Muscle layer of colon (tissue), 2 donors: Measurements from ENCODE around the gene EBF3.

Source experiments
- H3K27ac ChIP-seq: one replicate; pipeline ENCODE4 v1.7.0; 2013; ENCODE audit warnings: low read depth, mild to moderate bottlenecking, low read length, moderate library complexity
- H3K27me3 ChIP-seq, 2 donors: one replicate each; pipeline ENCODE4 v1.7.0; 2013; ENCODE audit warnings: low read length in 2 of 2, mild to moderate bottlenecking in 2 of 2; ENCODE audit not compliant: insufficient read depth in 2 of 2, control insufficient read depth in 1 of 2
- H3K36me3 ChIP-seq: one replicate; pipeline ENCODE4 v1.7.0; 2013; ENCODE audit warnings: mild to moderate bottlenecking, low read length; ENCODE audit not compliant: insufficient read depth
- H3K4me1 ChIP-seq: one replicate; pipeline ENCODE4 v1.7.0; 2013; ENCODE audit warnings: mild to moderate bottlenecking, low read length; ENCODE audit not compliant: insufficient read depth
- H3K4me3 ChIP-seq, 2 donors: one replicate each; pipeline ENCODE4 v1.7.0; 2013; ENCODE audit warnings: low read length in 2 of 2, low read depth in 1 of 2, mild to moderate bottlenecking in 1 of 2, moderate library complexity in 1 of 2
- H3K9ac ChIP-seq: one replicate; pipeline ENCODE4 v1.7.0; 2013; ENCODE audit warnings: low read length
- H3K9me3 ChIP-seq: one replicate; pipeline ENCODE4 v1.7.0; 2013; ENCODE audit warnings: mild to moderate bottlenecking, low read length
- donor health status: abdominal sarcoma.
- donor health status: Adenocarcinoma of cecum.

The EBF3 gene

DNA sequence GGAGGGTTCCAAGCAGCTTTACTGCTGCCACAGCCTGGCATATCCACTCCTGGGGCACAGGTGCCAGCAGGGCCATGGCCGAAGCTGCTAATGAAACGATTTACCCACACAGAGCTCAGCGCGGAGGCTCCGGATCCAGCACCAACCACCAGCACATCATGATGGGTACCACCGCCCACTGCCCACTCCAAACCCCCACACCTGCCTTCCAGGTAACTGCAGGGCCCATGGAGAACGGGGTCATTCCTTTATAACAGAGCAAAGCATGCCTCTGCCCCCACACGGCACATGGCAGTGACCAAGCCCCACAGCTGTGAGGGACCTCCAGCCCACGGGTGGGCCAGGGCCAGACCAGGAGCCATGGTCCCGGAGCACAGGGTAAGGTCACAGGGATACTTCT, 53.2 kb downstream of the EBF3 start:
- H3K4me3 ChIP-seq = no peak overlapping the region
- no peaks in the 10 kb centered on the region for H3K36me3 ChIP-seq
- H3K27me3 ChIP-seq = no peaks in the 10 kb centered on the region
- H3K9me3 ChIP-seq = no peaks in the 10 kb centered on the region
- no peak overlapping the region for H3K27ac ChIP-seq
- H3K9ac ChIP-seq = no peak overlapping the region
- no peaks in the 10 kb centered on the region for H3K4me1 ChIP-seq

DNA sequence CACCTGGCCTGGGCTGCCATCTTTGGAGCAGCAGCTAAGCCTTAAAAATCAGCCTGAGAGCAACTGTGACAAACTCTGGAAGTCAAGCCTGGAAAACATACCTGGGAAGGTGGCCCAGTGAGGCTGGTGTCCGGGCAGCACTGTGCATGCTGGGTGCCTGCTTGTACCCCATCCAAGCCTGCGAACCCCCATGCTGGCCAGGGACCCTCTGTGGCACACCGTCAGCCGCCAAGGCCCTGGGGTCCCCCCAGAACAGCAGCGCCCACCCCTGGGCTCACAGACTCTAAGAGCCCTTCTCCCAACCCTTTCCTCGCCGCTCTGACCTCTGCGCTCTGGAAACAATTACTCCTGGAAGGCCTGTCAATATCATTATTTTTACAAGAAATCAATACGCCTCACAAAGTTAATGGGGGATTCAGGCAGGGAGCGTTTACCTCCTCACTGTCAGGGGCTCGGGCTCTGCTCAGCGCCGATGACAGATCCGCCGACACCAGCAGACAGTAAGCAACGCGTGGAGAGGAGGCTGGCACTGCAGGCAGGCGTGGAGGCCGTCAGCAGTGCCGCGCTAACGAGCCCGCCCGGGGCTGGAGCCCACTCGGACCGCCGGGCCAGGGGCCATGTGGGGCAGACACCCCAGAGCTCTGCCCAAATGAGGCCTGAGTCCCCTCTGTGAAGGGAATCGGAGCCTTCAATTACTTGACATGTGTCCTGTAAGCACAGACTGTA, 54.4 kb downstream of the EBF3 start:
- Histone ChIP-seq H3K9ac (no peak overlapping the region), H3K9me3 (no peaks in the 10 kb centered on the region), H3K4me1 (no peaks in the 10 kb centered on the region), H3K4me3 (no peak overlapping the region), H3K36me3 (no peaks in the 10 kb centered on the region), H3K27me3 (no peaks in the 10 kb centered on the region), H3K27ac (no peak overlapping the region)

DNA sequence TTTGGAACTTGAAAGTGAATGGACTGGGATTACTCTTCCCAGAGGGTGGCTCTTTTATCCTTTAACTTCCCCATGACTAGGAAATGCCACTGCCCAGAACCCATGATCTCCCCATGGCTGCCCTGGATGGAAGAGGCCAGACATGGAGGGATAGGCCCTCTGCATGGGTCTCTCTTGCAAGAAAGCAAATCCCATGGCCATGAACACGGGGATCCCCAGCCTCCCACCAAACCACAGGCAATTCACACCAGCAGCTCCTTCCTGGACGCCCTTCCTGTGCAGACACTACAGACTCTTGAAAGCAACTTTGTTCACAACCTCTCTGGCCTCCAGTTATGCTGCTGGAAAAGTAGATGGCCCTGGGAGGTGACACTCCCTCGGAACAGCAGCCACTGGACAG, 55.0 kb downstream of the EBF3 start:
- Histone ChIP-seq H3K9ac (no peak overlapping the region), H3K27me3 (no peaks in the 10 kb centered on the region), H3K36me3 (no peaks in the 10 kb centered on the region), H3K4me1 (no peaks in the 10 kb centered on the region), H3K9me3 (no peaks in the 10 kb centered on the region), H3K27ac (no peak overlapping the region), H3K4me3 (no peak overlapping the region)

DNA sequence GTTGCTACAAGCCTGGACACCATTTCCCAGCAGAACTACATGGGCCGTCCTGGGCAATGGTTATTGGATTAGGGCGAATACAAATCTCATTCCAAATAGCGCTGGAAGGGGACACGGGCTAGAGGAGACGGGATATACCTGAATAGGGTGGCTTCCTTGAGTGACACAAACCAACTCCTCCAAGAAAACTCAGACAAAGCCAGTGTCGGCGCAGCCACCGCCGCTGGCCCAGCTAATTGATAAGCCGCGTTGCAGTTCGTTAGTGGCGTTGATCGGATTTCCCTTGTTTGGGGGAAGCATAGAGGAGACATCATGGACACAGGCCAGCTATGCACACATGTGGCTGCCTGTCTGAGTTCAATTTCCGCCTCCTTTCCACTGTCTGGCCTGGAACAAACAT, 55.7 kb downstream of the EBF3 start:
- Histone ChIP-seq H3K27ac (no peak overlapping the region), H3K27me3 (no peaks in the 10 kb centered on the region), H3K36me3 (no peaks in the 10 kb centered on the region), H3K9me3 (no peaks in the 10 kb centered on the region), H3K4me1 (no peaks in the 10 kb centered on the region), H3K9ac (no peak overlapping the region), H3K4me3 (no peak overlapping the region)

DNA sequence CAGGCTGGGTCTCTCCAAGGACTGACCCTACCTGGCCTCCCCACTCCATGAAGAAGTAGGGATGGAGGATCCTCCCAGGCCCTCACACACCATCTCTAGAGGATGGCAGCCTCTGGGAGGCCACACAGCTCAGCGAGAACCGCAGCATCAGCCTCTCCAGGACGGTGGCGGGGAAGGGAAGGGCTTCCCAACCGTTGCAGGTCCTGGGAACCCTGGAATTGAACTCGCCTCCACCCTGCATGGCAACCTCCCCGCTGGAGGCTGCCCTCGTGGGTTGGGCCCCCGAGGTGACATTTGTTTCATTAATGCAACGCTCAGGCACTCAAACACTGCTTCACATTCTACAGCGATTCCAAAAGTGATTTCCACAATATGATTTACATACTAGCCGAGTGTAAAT, 58.5 kb downstream of the EBF3 start:
- Histone ChIP-seq H3K9me3 (no peaks in the 10 kb centered on the region), H3K4me1 (no peaks in the 10 kb centered on the region), H3K27ac (no peak overlapping the region), H3K9ac (no peak overlapping the region), H3K4me3 (no peak overlapping the region), H3K36me3 (no peaks in the 10 kb centered on the region), H3K27me3 (no peaks in the 10 kb centered on the region)

DNA sequence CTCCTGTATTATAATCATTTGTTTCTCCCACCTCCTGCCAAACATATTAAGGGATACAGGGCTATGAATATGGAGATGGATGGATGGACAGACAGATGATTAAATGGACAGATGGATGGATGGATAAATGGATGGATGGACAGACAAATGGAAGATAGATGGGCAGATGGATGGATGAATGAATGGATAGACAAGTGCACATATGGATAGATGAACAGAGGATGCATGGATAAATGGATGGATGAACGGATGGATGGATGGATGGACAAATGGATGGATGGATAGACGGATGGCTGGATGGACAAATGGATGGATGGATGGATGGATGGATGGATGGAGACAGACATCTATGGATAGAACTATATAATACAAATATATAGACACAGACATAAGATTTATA, 59.8 kb downstream of the EBF3 start:
- no peak overlapping the region for H3K9ac ChIP-seq
- H3K27ac ChIP-seq = no peak overlapping the region
- H3K4me1 ChIP-seq = no peaks in the 10 kb centered on the region
- no peaks in the 10 kb centered on the region for H3K36me3 ChIP-seq
- no peaks in the 10 kb centered on the region for H3K9me3 ChIP-seq
- no peaks in the 10 kb centered on the region for H3K27me3 ChIP-seq
- no peak overlapping the region for H3K4me3 ChIP-seq

DNA sequence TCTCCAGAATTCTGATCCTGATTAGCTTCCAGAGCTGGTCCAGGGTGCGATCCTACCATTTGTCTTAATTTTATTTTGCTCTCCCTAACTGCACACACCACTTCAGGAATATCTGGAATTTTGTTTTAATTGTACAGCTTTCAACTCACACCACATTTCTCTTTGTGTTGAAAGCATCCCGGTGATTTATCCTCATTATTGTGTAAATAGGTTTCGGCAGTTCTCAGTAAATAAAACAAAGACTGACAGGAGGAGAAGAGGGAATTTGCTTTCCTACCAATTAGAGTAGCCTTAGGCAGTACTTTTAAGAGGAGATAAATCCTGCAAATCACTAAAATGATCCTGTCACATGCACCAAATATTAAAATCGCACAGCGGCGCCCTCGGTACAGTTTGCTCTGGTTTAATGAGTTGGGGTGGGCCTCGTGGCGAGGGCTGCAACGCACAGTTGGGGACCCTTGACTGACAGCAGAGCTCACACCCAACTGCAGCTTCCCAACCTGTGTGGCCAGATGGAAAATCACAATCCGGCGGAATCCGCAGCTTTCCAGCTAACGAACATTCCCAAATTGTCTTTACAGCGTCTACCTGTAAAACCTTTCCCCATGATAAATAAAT, 62.6 kb downstream of the EBF3 start:
- no peaks in the 10 kb centered on the region for H3K4me1 ChIP-seq
- H3K27me3 ChIP-seq = peaks cover 0 to 3% of the 10 kb centered on the region in 2 donors
- no peak overlapping the region for H3K4me3 ChIP-seq
- H3K9me3 ChIP-seq = no peaks in the 10 kb centered on the region
- no peaks in the 10 kb centered on the region for H3K36me3 ChIP-seq
- no peak overlapping the region for H3K27ac ChIP-seq
- H3K9ac ChIP-seq = no peak overlapping the region

DNA sequence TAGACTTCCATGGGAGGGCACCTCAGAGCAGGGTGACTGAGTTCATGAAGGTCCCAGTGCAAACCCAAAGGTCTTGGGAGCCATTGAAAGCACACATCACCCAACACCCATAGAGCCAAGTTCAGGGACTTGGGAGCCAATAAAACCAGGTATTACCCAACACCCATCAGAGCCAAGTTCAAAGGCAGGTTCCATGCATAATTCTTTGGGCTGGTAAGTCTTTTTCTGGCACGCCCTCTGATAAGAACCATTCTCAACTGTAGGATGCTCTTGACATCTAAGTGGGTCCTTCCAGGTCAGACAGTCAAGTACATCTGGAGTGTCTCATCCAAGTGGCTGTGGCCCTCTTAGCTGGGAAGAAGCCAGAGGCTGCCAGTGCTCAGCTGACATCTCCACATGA, 63.2 kb downstream of the EBF3 start:
- Histone ChIP-seq H3K27me3 (peaks cover 0 to 5% of the 10 kb centered on the region in 2 donors), H3K9ac (no peak overlapping the region), H3K4me3 (no peak overlapping the region), H3K9me3 (no peaks in the 10 kb centered on the region), H3K27ac (no peak overlapping the region), H3K4me1 (no peaks in the 10 kb centered on the region), H3K36me3 (no peaks in the 10 kb centered on the region)

DNA sequence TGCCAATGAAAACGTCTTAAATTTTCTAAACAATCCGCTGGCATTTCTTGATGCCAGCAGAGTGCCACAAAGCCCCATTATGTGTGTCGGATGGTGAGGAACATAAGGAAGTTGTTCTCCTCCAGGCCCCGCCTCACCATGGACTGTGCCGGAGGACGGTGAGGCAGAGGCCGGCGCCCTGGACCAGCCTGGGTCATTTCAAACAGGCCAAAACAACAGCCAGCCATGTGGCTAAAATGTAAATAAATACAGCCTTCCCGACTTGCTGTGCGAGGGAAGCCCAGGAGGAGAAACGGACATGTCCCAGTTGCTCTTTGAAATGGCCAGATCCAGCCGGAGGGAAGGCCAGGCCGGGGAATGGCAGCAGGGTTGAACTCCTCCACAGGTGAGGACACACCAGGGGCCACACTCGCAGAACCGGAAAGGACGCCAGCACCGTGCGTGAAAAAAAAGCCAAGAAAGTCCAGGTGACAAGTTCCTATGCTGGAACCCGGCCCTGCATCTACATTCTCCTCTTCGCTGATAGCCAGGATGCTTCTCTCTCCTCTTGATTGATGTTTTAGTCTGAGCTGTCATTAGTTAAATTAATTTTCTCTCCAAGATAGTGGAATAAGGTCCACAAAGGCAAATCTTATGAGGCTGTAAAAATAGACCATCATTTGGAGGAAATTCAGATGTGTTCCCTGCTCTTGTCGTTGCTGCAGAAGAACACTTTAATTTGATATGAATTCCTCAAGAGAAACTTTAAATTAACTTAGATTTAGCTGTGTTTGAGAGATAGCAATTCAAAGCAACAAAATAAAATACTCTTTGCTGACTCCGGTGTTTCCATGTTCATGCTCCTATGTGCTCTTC, 64.6 kb downstream of the EBF3 start:
- H3K9ac ChIP-seq = no peak overlapping the region
- H3K4me3 ChIP-seq = no peak overlapping the region
- H3K36me3 ChIP-seq = no peaks in the 10 kb centered on the region
- no peaks in the 10 kb centered on the region for H3K4me1 ChIP-seq
- H3K9me3 ChIP-seq = no peaks in the 10 kb centered on the region
- no peak overlapping the region for H3K27ac ChIP-seq
- H3K27me3 ChIP-seq = peaks cover 0 to 5% of the 10 kb centered on the region in 2 donors

DNA sequence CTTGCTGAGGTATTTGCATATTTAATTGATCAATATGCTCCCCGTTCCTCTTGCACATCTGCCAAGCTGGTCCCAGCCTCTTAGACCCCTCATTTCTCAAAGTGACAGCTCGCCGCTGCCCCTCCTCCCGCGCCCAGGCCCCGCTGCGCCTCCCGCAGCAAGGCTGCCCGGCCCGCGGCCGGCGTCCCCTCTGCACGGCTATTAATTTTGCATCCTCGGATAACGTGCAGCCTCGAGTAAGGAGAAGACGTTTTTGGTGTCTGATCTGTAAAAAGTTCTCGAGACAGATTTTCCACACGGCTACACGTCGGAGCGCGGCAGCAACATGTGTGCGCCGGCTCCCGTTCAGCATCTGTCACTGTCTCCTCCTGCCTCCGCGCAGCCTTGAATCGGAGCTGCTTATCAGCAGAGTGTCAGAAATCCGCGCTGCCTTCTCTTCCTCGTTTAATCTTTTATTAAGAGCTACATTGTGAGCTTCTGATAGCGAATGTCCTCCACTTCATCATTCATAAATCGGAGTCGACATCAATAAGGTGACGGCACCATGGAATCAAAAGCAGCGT, 65.3 kb downstream of the EBF3 start:
- H3K4me3 ChIP-seq = no peak overlapping the region
- H3K9ac ChIP-seq = no peak overlapping the region
- no peaks in the 10 kb centered on the region for H3K36me3 ChIP-seq
- peaks cover 0 to 5% of the 10 kb centered on the region in 2 donors for H3K27me3 ChIP-seq
- H3K27ac ChIP-seq = no peak overlapping the region
- H3K9me3 ChIP-seq = no peaks in the 10 kb centered on the region
- no peaks in the 10 kb centered on the region for H3K4me1 ChIP-seq

DNA sequence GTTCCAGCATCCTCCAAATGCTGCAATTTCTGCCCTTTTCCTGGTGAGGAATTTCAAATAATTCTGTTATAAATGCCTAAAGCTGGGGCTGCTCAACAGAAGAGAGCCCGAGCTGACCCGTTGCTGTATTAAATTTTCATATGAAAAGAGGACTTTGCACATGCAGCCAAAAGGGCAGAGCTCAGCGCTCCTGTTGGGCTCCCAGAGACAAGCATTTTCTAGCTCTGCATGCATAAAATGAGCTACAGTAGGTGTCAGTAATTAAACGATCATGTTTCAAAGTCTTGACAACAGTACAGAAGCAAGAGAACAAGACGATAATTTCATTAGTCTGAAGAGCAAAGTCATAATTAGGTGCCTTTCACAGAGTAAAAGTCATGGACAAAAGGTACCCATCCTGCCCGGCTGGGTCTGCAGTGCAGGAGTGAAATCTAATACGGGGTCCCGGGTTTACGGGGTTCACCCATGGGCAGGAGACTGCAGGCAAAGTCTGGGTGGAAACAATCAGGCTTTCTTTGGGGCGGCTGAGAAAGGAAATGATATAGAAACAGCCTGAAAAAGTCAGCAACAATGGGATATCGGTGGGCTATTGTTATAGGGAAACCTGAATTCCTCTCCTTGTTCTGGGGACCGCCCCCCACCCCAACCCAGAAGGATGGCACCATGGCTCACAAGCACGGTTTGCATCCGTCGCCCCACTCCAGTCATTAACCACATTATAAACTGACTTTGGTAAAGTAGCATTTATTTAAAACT, 66.0 kb downstream of the EBF3 start:
- Histone ChIP-seq H3K9me3 (no peaks in the 10 kb centered on the region), H3K4me1 (no peaks in the 10 kb centered on the region), H3K27me3 (peaks cover 0 to 5% of the 10 kb centered on the region in 2 donors), H3K4me3 (no peak overlapping the region), H3K9ac (no peak overlapping the region), H3K27ac (no peak overlapping the region), H3K36me3 (no peaks in the 10 kb centered on the region)
